ENCODE results near the gene HDAC3. TPM values are rescaled to one million over a fixed set of nuclear protein-coding genes. Genes with fewer than 3 reads are reported as not detected.
"Not testable (repeated sequence)": the region's sequence is repeated elsewhere in the genome, so short reads cannot be mapped to it uniquely, and the experiment has no call there.

The HDAC3 gene
- total and polyA plus RNA-seq, 12 donors, result 53.1 to 101 (median 80.5) TPM

DNA sequence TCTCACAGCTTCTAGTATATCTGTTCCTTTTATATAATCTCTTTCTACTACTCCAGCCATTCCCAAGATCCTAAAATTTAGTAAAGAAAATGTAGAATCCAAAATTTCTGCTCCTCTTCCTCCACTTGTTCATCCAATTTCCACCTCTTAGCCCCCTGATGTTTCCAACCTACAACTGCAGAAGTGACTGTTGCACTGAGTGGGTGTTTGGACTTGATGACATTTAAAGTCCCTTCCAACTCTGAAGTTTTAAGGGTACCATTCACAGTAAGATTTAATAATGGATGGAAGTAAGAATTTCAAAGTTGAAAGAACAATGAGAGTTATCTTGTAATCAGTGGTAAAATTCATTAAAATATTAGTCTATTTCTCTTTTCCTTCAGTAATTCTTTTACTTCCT is 23.3 kb downstream of the HDAC3 start:
- TF ChIP-seq, protein P1, sequence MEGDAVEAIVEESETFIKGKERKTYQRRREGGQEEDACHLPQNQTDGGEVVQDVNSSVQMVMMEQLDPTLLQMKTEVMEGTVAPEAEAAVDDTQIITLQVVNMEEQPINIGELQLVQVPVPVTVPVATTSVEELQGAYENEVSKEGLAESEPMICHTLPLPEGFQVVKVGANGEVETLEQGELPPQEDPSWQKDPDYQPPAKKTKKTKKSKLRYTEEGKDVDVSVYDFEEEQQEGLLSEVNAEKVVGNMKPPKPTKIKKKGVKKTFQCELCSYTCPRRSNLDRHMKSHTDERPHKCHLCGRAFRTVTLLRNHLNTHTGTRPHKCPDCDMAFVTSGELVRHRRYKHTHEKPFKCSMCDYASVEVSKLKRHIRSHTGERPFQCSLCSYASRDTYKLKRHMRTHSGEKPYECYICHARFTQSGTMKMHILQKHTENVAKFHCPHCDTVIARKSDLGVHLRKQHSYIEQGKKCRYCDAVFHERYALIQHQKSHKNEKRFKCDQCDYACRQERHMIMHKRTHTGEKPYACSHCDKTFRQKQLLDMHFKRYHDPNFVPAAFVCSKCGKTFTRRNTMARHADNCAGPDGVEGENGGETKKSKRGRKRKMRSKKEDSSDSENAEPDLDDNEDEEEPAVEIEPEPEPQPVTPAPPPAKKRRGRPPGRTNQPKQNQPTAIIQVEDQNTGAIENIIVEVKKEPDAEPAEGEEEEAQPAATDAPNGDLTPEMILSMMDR (IDR thresholded peaks at IDR 0.05), result no peak
- no peak for TF ChIP-seq POLR2A (IDR thresholded peaks at IDR 0.05)
- intact Hi-C loops (cut with DNase I), result no loop called here

DNA sequence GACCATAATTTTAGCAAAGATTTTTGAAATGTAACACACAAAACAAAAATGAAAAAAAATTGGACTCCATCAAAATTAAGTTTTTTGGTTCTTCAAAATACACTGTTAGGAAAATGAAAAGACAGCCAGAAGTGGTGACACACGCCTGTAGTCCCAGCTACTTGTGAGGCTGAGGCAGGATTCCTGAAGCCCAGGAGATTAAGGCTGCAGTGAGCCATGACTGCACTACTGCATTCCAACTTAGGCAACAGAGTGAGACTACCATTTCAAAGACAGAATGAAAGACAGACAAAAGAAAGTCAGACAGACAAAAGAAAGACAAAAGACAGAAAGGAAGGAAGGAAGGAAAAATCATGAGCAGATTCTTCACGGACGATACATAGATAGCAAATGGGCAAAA is 25.4 kb downstream of the HDAC3 start:
- WGBS, 4 donors, result 86 to 97% (median 93%) methylated on average over 3 of the region's 3 CpGs

More for the DNA sequence above, 23.3 kb downstream of the HDAC3 start:
- Histone ChIP-seq H3K4me1 (replicated peaks in 1 of 2) (peaks cover 13 to 23% of the 10 kb centered on the region in 2 donors), H3K36me3 (replicated peaks in 1 of 2) (no peaks in the 10 kb centered on the region), H3K9me3 (replicated peaks in 1 of 3) (no peaks in the 10 kb centered on the region), H3K27me3 (no peaks in the 10 kb centered on the region), H3K27ac (no peak overlapping the region), H3K4me3 (no peak overlapping the region)
- DNase-seq, result no peak

DNA sequence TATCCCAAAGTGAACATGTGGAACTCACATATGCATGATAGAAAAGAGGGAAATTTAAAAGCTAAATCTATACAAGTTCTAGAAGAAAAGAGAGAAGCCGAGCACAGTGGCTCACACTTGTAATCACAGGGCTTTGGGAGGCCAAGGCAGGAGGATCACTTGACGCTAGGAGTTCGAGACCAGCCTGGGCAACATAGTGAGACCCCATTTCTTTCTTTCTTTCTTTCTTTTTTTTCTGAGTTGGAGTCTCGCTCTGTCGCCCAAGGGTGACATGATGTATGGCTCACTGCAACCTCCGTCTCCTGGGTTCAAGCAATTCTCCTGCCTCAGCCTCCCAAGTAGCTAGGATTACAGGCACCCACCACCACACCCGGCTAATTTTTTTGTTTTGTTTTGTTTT is 26.7 kb downstream of the HDAC3 start:
- 95 to 99% (median 97%) methylated on average over 7 of the region's 7 CpGs for WGBS, 4 donors
- H3K36me3 ChIP-seq (replicated peaks in 1 of 2); H3K4me3 ChIP-seq; intact Hi-C loops (cut with DNase I); H3K27ac ChIP-seq; H3K9me3 ChIP-seq (replicated peaks in 1 of 3); DNase-seq; H3K27me3 ChIP-seq: not testable (repeated sequence)
- peaks cover 0 to 27% of the 10 kb centered on the region in 2 donors for H3K4me1 ChIP-seq (replicated peaks in 1 of 2)

More for the DNA sequence above, 25.4 kb downstream of the HDAC3 start:
- Histone ChIP-seq H3K4me1 (replicated peaks in 1 of 2) (peaks cover 0 to 21% of the 10 kb centered on the region in 2 donors), H3K9me3 (replicated peaks in 1 of 3) (no peaks in the 10 kb centered on the region), H3K36me3 (replicated peaks in 1 of 2) (no peaks in the 10 kb centered on the region), H3K27ac (no peak overlapping the region), H3K27me3 (no peaks in the 10 kb centered on the region), H3K4me3 (no peak overlapping the region)
- intact Hi-C loops (cut with DNase I), result no loop called here
- TF ChIP-seq, protein P1 (IDR thresholded peaks at IDR 0.05), result no peak
- TF ChIP-seq POLR2A (IDR thresholded peaks at IDR 0.05), result no peak
- DNase-seq, result no peak

DNA sequence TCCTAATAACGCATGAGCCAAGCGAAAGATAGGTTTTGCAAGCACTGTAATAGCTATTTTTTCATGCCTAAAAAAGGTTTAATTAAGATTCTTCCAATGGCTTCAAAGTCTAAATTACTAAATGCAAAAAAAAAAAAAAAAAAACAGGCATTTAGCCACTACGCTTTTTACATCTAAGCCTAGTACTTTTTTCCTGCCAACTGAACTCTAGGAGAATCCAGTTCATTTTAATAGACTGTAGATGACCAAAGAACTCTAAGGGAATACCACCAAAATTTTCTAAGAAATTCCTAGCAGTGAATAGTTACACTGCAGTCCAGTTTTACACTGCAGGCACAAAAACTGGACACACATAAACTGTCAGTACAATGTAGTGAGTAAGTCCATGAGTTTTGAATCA is 27.6 kb downstream of the HDAC3 start:
- TF ChIP-seq POLR2A (IDR thresholded peaks at IDR 0.05), result no peak
- TF ChIP-seq, protein P1 (IDR thresholded peaks at IDR 0.05), result no peak
- Histone ChIP-seq H3K27ac (no peak overlapping the region), H3K4me1 (replicated peaks in 1 of 2) (peaks cover 0 to 36% of the 10 kb centered on the region in 2 donors), H3K4me3 (no peak overlapping the region), H3K27me3 (no peaks in the 10 kb centered on the region), H3K36me3 (replicated peaks in 1 of 2) (no peaks in the 10 kb centered on the region), H3K9me3 (replicated peaks in 1 of 3) (no peaks in the 10 kb centered on the region)
- no peak for DNase-seq
- 94 to 97% (median 96%) methylated on average over 3 of the region's 3 CpGs for WGBS, 4 donors
- intact Hi-C loops (cut with DNase I), result no loop called here

DNA sequence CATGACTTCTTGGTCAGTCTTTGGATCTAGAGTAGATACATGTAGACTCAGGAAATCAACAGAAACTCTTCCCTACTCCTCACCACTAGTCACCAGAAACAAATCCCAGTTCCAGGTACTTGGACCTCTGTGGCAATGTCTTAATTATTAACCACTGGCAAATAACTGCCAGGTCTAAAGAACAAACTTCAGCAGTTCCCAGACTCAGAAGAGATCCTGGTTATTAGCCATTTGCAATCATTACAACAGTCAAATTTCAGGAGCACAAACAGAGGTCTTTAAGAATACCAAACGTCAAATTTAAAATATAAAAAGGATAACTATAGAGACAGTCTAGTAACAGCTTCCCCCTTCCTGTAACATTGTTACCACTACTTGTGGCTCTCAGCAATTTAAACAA is 28.1 kb downstream of the HDAC3 start:
- Histone ChIP-seq H3K4me3 (no peak overlapping the region), H3K27me3 (no peaks in the 10 kb centered on the region), H3K4me1 (replicated peaks in 1 of 2) (peaks cover 3 to 41% of the 10 kb centered on the region in 2 donors), H3K27ac (no peak overlapping the region), H3K36me3 (replicated peaks in 1 of 2) (no peaks in the 10 kb centered on the region), H3K9me3 (replicated peaks in 1 of 3) (no peaks in the 10 kb centered on the region)
- WGBS, 4 donors, result 72 to 79% (median 76%) methylated on average over 1 of the region's 1 CpG
- TF ChIP-seq, protein P1 (IDR thresholded peaks at IDR 0.05), result no peak
- no peak for TF ChIP-seq POLR2A (IDR thresholded peaks at IDR 0.05)
- intact Hi-C loops (cut with DNase I), result no loop called here
- DNase-seq, result no peak
